ENCODE results near the gene SPARC.
"Not testable (repeated sequence)": the region's sequence is repeated elsewhere in the genome, so short reads cannot be mapped to it uniquely, and the experiment has no call there.

The SPARC gene

GRCh38 chr5:151703227-151703626, 16.5 kb upstream of the SPARC start:
- peaks cover 43% of the 10 kb centered on the region for H3K4me1 ChIP-seq (ENCODE audit: low read length)
- H3K4me2 ChIP-seq (ENCODE audit: low read length), result peak overlapping the region; percentile 64
- H2AFZ ChIP-seq (ENCODE audit: low read depth, low read length), result no peak overlapping the region
- TF ChIP-seq CTCF (IDR thresholded peaks at IDR 0.05; ENCODE audit: low read depth, low read length) (no peak), EZH2phosphoT487 (IDR thresholded peaks at IDR 0.05; ENCODE audit: low read depth) (no peak)
- H4K20me1 ChIP-seq (ENCODE audit: insufficient read depth, low read length), result no peaks in the 10 kb centered on the region
- peak overlapping the region; percentile 39 for H3K4me3 ChIP-seq (ENCODE audit: low read length)
- no peaks in the 10 kb centered on the region for H3K27me3 ChIP-seq (ENCODE audit: low read depth, low read length)
- no peaks in the 10 kb centered on the region for H3K9me3 ChIP-seq (ENCODE audit: insufficient read depth, low read length)
- H3K79me2 ChIP-seq (ENCODE audit: low read length), result no peaks in the 10 kb centered on the region
- peak overlapping the region; percentile 49; the same call in 1 of the 2 replicates for H3K9ac ChIP-seq (ENCODE audit: low read length)
- peak overlapping the region; percentile 54 for H3K27ac ChIP-seq (ENCODE audit: low read length)
- no peaks in the 10 kb centered on the region for H3K36me3 ChIP-seq (replicated peaks; ENCODE audit: low read depth, low read length)

GRCh38 chr5:151700820-151701219, 14.1 kb upstream of the SPARC start:
- Histone ChIP-seq H3K4me2 (ENCODE audit: low read length) (peak overlapping the region; percentile 54), H3K4me1 (ENCODE audit: low read length) (peaks cover 43% of the 10 kb centered on the region), H3K9me3 (ENCODE audit: insufficient read depth, low read length) (no peaks in the 10 kb centered on the region), H3K27ac (ENCODE audit: low read length) (peak overlapping the region; percentile 32; the same call in 1 of the 2 replicates), H3K27me3 (ENCODE audit: low read depth, low read length) (no peaks in the 10 kb centered on the region), H2AFZ (ENCODE audit: low read depth, low read length) (no peak overlapping the region), H3K36me3 (replicated peaks; ENCODE audit: low read depth, low read length) (no peaks in the 10 kb centered on the region), H3K79me2 (ENCODE audit: low read length) (no peaks in the 10 kb centered on the region), H3K4me3 (ENCODE audit: low read length) (no peak overlapping the region), H4K20me1 (ENCODE audit: insufficient read depth, low read length) (no peaks in the 10 kb centered on the region), H3K9ac (ENCODE audit: low read length) (0 out of 2 replicates have a peak overlapping the region, but pooled peaks have one; percentile 16)
- no peak for TF ChIP-seq CTCF (IDR thresholded peaks at IDR 0.05; ENCODE audit: low read depth, low read length)
- no peak for TF ChIP-seq EZH2phosphoT487 (IDR thresholded peaks at IDR 0.05; ENCODE audit: low read depth)

- Histone ChIP-seq H4K20me1 (ENCODE audit: insufficient read depth, low read length) (no peaks in the 10 kb centered on the region), H3K4me2 (ENCODE audit: low read length) (peak overlapping the region; percentile 54), H3K27ac (ENCODE audit: low read length) (peak overlapping the region; percentile 32; the same call in 1 of the 2 replicates), H2AFZ (ENCODE audit: low read depth, low read length) (no peak overlapping the region), H3K27me3 (ENCODE audit: low read depth, low read length) (no peaks in the 10 kb centered on the region), H3K36me3 (replicated peaks; ENCODE audit: low read depth, low read length) (no peaks in the 10 kb centered on the region), H3K9ac (ENCODE audit: low read length) (0 out of 2 replicates have a peak overlapping the region, but pooled peaks have one; percentile 16), H3K4me3 (ENCODE audit: low read length) (no peak overlapping the region), H3K9me3 (ENCODE audit: insufficient read depth, low read length) (no peaks in the 10 kb centered on the region), H3K4me1 (ENCODE audit: low read length) (peaks cover 43% of the 10 kb centered on the region), H3K79me2 (ENCODE audit: low read length) (no peaks in the 10 kb centered on the region)
- TF ChIP-seq EZH2phosphoT487 (IDR thresholded peaks at IDR 0.05; ENCODE audit: low read depth) (no peak), CTCF (IDR thresholded peaks at IDR 0.05; ENCODE audit: low read depth, low read length) (no peak)
Measured at GRCh38 chr5:151700296-151700695, 13.6 kb upstream of the SPARC start.

GRCh38 chr5:151699071-151699901, 12.6 kb upstream of the SPARC start:
- Histone ChIP-seq H3K9ac (ENCODE audit: low read length) (no peak overlapping the region), H2AFZ (ENCODE audit: low read depth, low read length) (no peak overlapping the region), H3K4me3 (ENCODE audit: low read length) (no peak overlapping the region), H3K79me2 (ENCODE audit: low read length) (no peaks in the 10 kb centered on the region), H3K27ac (ENCODE audit: low read length) (no peak overlapping the region), H3K9me3 (ENCODE audit: insufficient read depth, low read length) (no peaks in the 10 kb centered on the region), H3K4me2 (ENCODE audit: low read length) (no peak overlapping the region), H3K36me3 (replicated peaks; ENCODE audit: low read depth, low read length) (no peaks in the 10 kb centered on the region), H4K20me1 (ENCODE audit: insufficient read depth, low read length) (no peaks in the 10 kb centered on the region), H3K27me3 (ENCODE audit: low read depth, low read length) (no peaks in the 10 kb centered on the region), H3K4me1 (ENCODE audit: low read length) (peaks cover 41% of the 10 kb centered on the region)
- TF ChIP-seq CTCF (IDR thresholded peaks at IDR 0.05; ENCODE audit: low read depth, low read length) (no peak), EZH2phosphoT487 (IDR thresholded peaks at IDR 0.05; ENCODE audit: low read depth) (no peak)

- H3K4me1 ChIP-seq (ENCODE audit: low read length), result peaks cover 29% of the 10 kb centered on the region
- not testable (repeated sequence) for H3K4me2 ChIP-seq (ENCODE audit: low read length); H3K9ac ChIP-seq (ENCODE audit: low read length)
Measured at GRCh38 chr5:151698081-151698480, 11.4 kb upstream of the SPARC start.

More at GRCh38 chr5:151698081-151698480, 11.4 kb upstream of the SPARC start:
- H3K79me2 ChIP-seq (ENCODE audit: low read length); H3K27ac ChIP-seq (ENCODE audit: low read length); H3K27me3 ChIP-seq (ENCODE audit: low read depth, low read length); H4K20me1 ChIP-seq (ENCODE audit: insufficient read depth, low read length); H2AFZ ChIP-seq (ENCODE audit: low read depth, low read length); H3K9me3 ChIP-seq (ENCODE audit: insufficient read depth, low read length); H3K36me3 ChIP-seq (replicated peaks; ENCODE audit: low read depth, low read length); H3K4me3 ChIP-seq (ENCODE audit: low read length): not testable (repeated sequence)

All from OCI-LY3 (cell line).